Keratinocyte (primary cell): Measurements from ENCODE around the gene ZNF32. TPM values are rescaled to one million over a fixed set of nuclear protein-coding genes. Genes with fewer than 3 reads are reported as not detected.

Experiments
- DNase-seq: peaks from one replicate; pipeline ENCODE4 v3.0.0-alpha.2; 2011; ENCODE audit warnings: low read depth, missing footprints, low spot score
- FAIRE-seq: peaks from 2 replicates; lab custom pipeline; 2011; peaks lifted over from hg19 to GRCh38; lab: Jason Lieb, UNC
- H2AFZ ChIP-seq: 2 replicates; pipeline ENCODE4 v1.6.0; 2012; ENCODE audit warnings: low read length, control low read depth, inconsistent platforms; ENCODE audit not compliant: control insufficient read depth
- H3K27ac ChIP-seq: 2 replicates; pipeline ENCODE4 v1.5.1; 2011; ENCODE audit warnings: low read length; ENCODE audit not compliant: control insufficient read depth, insufficient read depth
- H3K27me3 ChIP-seq: 3 replicates; pipeline ENCODE4 v1.6.0; 2011; ENCODE audit warnings: low read length; ENCODE audit not compliant: control insufficient read depth, insufficient read depth; ENCODE audit errors: extremely low read depth
- H3K36me3 ChIP-seq, 2 experiments: 2 replicates in 1 of 2; 3 replicates in 1 of 2; pipeline ENCODE4 v1.5.1; 2011; ENCODE audit warnings: low read length in 2 of 2, mild to moderate bottlenecking in 1 of 2; ENCODE audit not compliant: control insufficient read depth in 2 of 2, insufficient read depth in 2 of 2; ENCODE audit errors: extremely low read depth in 1 of 2
- H3K4me1 ChIP-seq: 3 replicates; pipeline ENCODE4 v1.5.1; 2011; ENCODE audit warnings: low read length; ENCODE audit not compliant: control insufficient read depth, insufficient read depth; ENCODE audit errors: extremely low read depth
- H3K4me2 ChIP-seq: 3 replicates; pipeline ENCODE4 v1.6.0; 2011; ENCODE audit warnings: low read depth, low read length; ENCODE audit not compliant: control insufficient read depth, insufficient read depth; ENCODE audit errors: extremely low read depth
- H3K4me3 ChIP-seq, 3 experiments: fragments of 200-600 bp in 1 of 3; sonication (generic) in 1 of 3; 2 replicates in 2 of 3; 3 replicates in 1 of 3; pipeline ENCODE4 v1.5.1; 2011 to 2016; ENCODE audit warnings: low read length in 3 of 3, mild to moderate bottlenecking in 3 of 3, control low read depth in 2 of 3, inconsistent platforms in 1 of 3, low read depth in 1 of 3, mixed read lengths in 1 of 3, mixed run types in 1 of 3, moderate library complexity in 1 of 3; ENCODE audit not compliant: control insufficient read depth in 2 of 3, insufficient read depth in 2 of 3; ENCODE audit errors: extremely low read depth in 1 of 3
- H3K79me2 ChIP-seq: 2 replicates; pipeline ENCODE4 v1.6.0; 2012; ENCODE audit warnings: low read length; ENCODE audit not compliant: control insufficient read depth, insufficient read depth
- H3K9ac ChIP-seq: 3 replicates; pipeline ENCODE4 v1.6.0; 2011; ENCODE audit warnings: low read length; ENCODE audit not compliant: control insufficient read depth, insufficient read depth; ENCODE audit errors: extremely low read depth
- H3K9me1 ChIP-seq: 3 replicates; pipeline ENCODE4 v1.6.0; 2011; ENCODE audit warnings: low read length; ENCODE audit not compliant: control insufficient read depth, insufficient read depth; ENCODE audit errors: extremely low read depth
- H3K9me3 ChIP-seq: 2 replicates; pipeline ENCODE4 v1.5.1; 2012; ENCODE audit warnings: low read depth, low read length; ENCODE audit not compliant: control insufficient read depth
- H4K20me1 ChIP-seq: 3 replicates; pipeline ENCODE4 v1.6.0; 2011; ENCODE audit warnings: low read length; ENCODE audit not compliant: control insufficient read depth, insufficient read depth; ENCODE audit errors: extremely low read depth
- CTCF ChIP-seq, 3 experiments: IDR thresholded peaks in 1 of 3; conservative IDR thresholded peaks in 1 of 3; optimal IDR thresholded peaks in 1 of 3; 2 replicates in 2 of 3; 3 replicates in 1 of 3; pipeline versions ENCODE3 to v1.5.1; 2011; ENCODE audit warnings: low read length in 3 of 3, mild to moderate bottlenecking in 3 of 3, moderate library complexity in 2 of 3, control low read depth in 1 of 3, inconsistent platforms in 1 of 3; ENCODE audit not compliant: insufficient read depth in 2 of 3; ENCODE audit errors: extremely low read depth in 1 of 3
- EZH2 ChIP-seq: IDR thresholded peaks from one replicate; pipeline ENCODE4 v1.6.1; 2012; ENCODE audit warnings: inconsistent platforms, mild to moderate bottlenecking, low read length, moderate library complexity
- dilution Hi-C: fragments of 300-500 bp; cut with MboI; formaldehyde crosslinking; loops from one replicate; pipeline ENCODE4 v1.7.0; 2020; ENCODE audit warnings: low sequenced_read_pairs; ENCODE audit not compliant: extremely low pct_ligation_motif_present
- polyA plus RNA-seq, 5 experiments: library from polyadenylated mRNA; depleted of rRNA in 3 of 5; stranded (reverse) in 3 of 5; stranded (forward) in 1 of 5; unstranded in 1 of 5; fragments of >200 nt; gene quantifications; 1 replicate in 1 of 5; 2 replicates in 3 of 5; 3 replicates in 1 of 5; pipeline versions ENCODE4 v1.2.1 to v1.2.3, GENCODE V29; 2011 to 2012; ENCODE audit warnings: missing spikeins in 2 of 5, low read depth in 1 of 5, low replicate concordance in 1 of 5

Gene ZNF32
- polyA plus RNA-seq, 1 donor (not counting 4 experiments of a cell fraction or from before 2014, with no cell fraction given) = 25.6 TPM

- dilution Hi-C loops = no loop called here
- no peak for FAIRE-seq
- H3K27ac ChIP-seq = no peak overlapping the region
Observed at GRCh38 chr10:43688348-43688892, 39.7 kb upstream of the ZNF32 start.

GRCh38 chr10:43687373-43687772 lies 38.7 kb upstream of the ZNF32 start:
- peaks cover 9% of the 10 kb centered on the region for H3K4me1 ChIP-seq
- no peaks in the 10 kb centered on the region for H3K79me2 ChIP-seq
- no peak overlapping the region for H3K4me2 ChIP-seq
- DNase-seq = no peak
- dilution Hi-C loops = no loop called here
- no peaks in the 10 kb centered on the region for H3K36me3 ChIP-seq
- no peaks in the 10 kb centered on the region for H3K9me1 ChIP-seq
- no peak overlapping the region for H3K4me3 ChIP-seq
- H3K27me3 ChIP-seq = no peaks in the 10 kb centered on the region
- no peaks in the 10 kb centered on the region for H3K9me3 ChIP-seq
- no peak for TF ChIP-seq CTCF (optimal IDR thresholded peaks at IDR 0.05 in 1 of 3, IDR thresholded peaks at IDR 0.05 in 1 of 3, conservative IDR thresholded peaks at IDR 0.05 in 1 of 3; ENCODE audit: extremely low read depth in 1 of 3, insufficient read depth in 2 of 3, low read length in 3 of 3)
- TF ChIP-seq EZH2 = no peak
- no peak overlapping the region for H3K27ac ChIP-seq
- no peak overlapping the region for H3K9ac ChIP-seq
- no peak overlapping the region for H2AFZ ChIP-seq
- H4K20me1 ChIP-seq = no peaks in the 10 kb centered on the region
- FAIRE-seq = no peak

More at GRCh38 chr10:43688348-43688892, 39.7 kb upstream of the ZNF32 start:
- Histone ChIP-seq H3K4me2 (no peak overlapping the region), H3K9ac (no peak overlapping the region), H3K4me1 (peaks cover 9% of the 10 kb centered on the region), H4K20me1 (no peaks in the 10 kb centered on the region), H3K9me3 (no peaks in the 10 kb centered on the region), H3K9me1 (no peaks in the 10 kb centered on the region), H3K27me3 (no peaks in the 10 kb centered on the region), H3K36me3 (no peaks in the 10 kb centered on the region), H2AFZ (no peak overlapping the region), H3K79me2 (no peaks in the 10 kb centered on the region), H3K4me3 (no peak overlapping the region)
- TF ChIP-seq EZH2 = no peak
- no peak for TF ChIP-seq CTCF (optimal IDR thresholded peaks at IDR 0.05 in 1 of 3, IDR thresholded peaks at IDR 0.05 in 1 of 3, conservative IDR thresholded peaks at IDR 0.05 in 1 of 3; ENCODE audit: extremely low read depth in 1 of 3, insufficient read depth in 2 of 3, low read length in 3 of 3)
- DNase-seq = no peak
